GM12872 (cell line): ENCODE results near the gene PINK1.

ENCODE experiments used
- TF ChIP-seq, protein P1 (sequence below): IDR thresholded peaks from 3 replicates; pipeline ENCODE4 v1.5.1; 2011; ENCODE audit warnings: low read depth, mild to moderate bottlenecking, low read length, moderate library complexity; ENCODE audit not compliant: insufficient read depth

Gene PINK1

DNA sequence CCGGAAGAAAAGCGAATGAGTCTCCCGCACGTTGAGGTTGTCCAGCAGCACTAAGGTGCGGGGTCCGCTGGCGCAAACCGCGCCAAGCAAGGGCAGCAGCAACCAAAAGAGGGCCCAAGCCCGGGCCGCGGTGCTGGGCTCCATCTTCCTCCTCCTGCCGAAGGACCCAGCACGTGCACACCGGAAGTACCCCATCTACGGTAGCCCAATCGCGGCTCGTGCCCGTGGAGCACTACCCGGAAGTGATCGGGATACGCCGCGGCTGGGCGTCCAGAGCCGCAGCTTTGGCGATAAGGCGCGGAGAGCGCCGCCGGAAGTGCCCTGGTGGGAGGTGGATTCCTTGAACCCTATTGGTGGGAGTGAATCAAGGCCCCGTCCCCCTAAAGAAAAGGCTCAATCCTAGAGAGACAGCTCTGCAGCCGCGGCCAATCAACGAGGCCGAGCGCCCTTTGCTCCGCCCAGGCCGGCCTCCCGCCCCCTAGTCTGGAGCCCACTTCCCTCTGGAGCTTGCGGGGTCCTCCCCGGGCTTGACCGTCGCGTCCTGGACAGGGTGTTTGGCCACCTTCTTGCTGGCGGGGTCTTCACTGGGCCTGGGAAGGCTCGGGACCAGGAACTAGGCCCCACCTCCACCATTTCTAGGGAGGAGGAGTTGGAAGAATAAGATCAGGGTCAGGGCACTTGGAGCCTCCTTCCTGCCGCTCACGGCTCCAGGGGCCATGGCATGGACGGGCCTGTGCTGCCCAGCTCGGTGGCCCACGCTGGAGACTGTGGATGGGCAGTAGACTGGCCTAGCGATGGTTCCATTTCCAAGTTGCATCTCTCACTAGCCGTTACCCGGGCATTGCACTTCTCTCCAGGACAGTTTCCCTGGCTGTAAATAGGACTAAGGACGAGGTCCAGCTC is 28.2 kb downstream of the PINK1 start, which contains the start of gene DDOST:
Gene DDOST, minus strand, starts transcription at position 163 of the 903 bp plus-strand sequence. Its CDS starts 19 bp downstream, at position 144.
- TF ChIP-seq, protein P1, sequence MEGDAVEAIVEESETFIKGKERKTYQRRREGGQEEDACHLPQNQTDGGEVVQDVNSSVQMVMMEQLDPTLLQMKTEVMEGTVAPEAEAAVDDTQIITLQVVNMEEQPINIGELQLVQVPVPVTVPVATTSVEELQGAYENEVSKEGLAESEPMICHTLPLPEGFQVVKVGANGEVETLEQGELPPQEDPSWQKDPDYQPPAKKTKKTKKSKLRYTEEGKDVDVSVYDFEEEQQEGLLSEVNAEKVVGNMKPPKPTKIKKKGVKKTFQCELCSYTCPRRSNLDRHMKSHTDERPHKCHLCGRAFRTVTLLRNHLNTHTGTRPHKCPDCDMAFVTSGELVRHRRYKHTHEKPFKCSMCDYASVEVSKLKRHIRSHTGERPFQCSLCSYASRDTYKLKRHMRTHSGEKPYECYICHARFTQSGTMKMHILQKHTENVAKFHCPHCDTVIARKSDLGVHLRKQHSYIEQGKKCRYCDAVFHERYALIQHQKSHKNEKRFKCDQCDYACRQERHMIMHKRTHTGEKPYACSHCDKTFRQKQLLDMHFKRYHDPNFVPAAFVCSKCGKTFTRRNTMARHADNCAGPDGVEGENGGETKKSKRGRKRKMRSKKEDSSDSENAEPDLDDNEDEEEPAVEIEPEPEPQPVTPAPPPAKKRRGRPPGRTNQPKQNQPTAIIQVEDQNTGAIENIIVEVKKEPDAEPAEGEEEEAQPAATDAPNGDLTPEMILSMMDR: peak; percentile 52

GRCh38 chr1:20662110-20662475 is 28.8 kb downstream of the PINK1 start:
- TF ChIP-seq, protein P1: no peak

GRCh38 chr1:20663365-20663764 is 30.1 kb downstream of the PINK1 start:
- TF ChIP-seq, protein P1: peak; percentile 18; the same call in 1 of the 3 replicates

DNA sequence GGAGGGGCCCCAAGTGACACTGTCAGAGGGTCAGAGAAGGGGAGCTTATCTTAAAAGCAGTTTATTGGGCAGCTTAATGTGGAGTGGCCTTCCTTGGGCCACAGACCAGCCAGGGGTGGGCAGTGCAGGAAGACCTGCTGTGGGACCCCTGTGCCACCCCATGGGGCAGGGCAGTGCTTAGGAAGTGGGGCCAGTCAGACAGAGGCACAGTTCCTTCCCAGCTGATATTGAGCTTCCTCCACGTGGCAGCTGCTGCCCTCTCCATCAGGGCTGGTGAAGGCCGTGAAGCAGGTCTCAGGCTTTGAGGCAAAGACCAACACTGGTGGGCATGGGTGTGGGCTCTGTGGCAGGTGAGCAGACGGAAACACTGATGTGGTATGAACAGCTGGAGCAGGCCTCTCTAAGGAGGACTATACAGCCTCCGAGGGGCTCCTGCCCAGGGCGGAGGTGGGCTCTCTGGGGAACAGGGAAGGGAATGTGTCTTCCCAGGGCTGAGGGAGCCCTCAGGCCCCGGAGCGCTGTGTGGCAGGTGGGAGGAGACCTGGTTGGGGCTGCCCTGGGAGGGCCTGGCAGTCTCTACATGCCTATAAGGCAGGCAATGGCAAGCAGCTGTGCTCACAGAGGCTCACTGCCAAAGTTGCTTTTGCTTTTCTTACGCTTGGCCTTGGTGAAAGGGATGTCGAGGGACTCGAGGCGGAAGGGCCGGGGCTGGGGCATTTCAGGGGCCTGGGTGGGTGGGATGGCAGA is 30.9 kb downstream of the PINK1 start:
- TF ChIP-seq, protein P1: no peak

- TF ChIP-seq, protein P1: no peak
Measured at GRCh38 chr1:20665726-20666125, 32.5 kb downstream of the PINK1 start.

- TF ChIP-seq, protein P1: no peak
Measured at GRCh38 chr1:20666146-20666545, 32.9 kb downstream of the PINK1 start.

- TF ChIP-seq, protein P1: no peak
Measured at GRCh38 chr1:20666804-20667203, 33.5 kb downstream of the PINK1 start.
